Suprapubic skin (tissue), 4 donors: ENCODE results near the gene POLR2A. TPM values are rescaled to one million over a fixed set of nuclear protein-coding genes. Genes with fewer than 3 reads are reported as not detected.

Experiments
- DNase-seq, 2 donors: peaks; one replicate each; pipeline ENCODE4 v3.0.0-alpha.2; 2019; ENCODE audit warnings: low spot score in 2 of 2
- H3K27ac ChIP-seq: fragments of 200-600 bp; sonication (generic); one replicate; pipeline ENCODE4 v1.5.1; 2019
- H3K27me3 ChIP-seq: fragments of 200-600 bp; sonication (generic); one replicate; pipeline ENCODE4 v1.5.1; 2019
- H3K36me3 ChIP-seq: fragments of 200-600 bp; sonication (generic); one replicate; pipeline ENCODE4 v1.5.1; 2019
- H3K4me1 ChIP-seq: fragments of 200-600 bp; sonication (generic); one replicate; pipeline ENCODE4 v1.5.1; 2019
- H3K4me3 ChIP-seq: fragments of 200-600 bp; sonication (generic); one replicate; pipeline ENCODE4 v1.5.1; 2019; ENCODE audit warnings: mild to moderate bottlenecking
- H3K9me3 ChIP-seq: fragments of 200-600 bp; sonication (generic); one replicate; pipeline ENCODE4 v1.5.1; 2019
- EP300 ChIP-seq: sonication (generic); formaldehyde crosslinking; IDR thresholded peaks from one replicate; pipeline ENCODE4 v1.6.1; 2017; ENCODE audit warnings: antibody characterized with exemption
- POLR2A ChIP-seq, 2 donors: fragments of 450-650 bp; IDR thresholded peaks; one replicate each; pipeline ENCODE4 v1.6.1; 2017; ENCODE audit warnings: antibody characterized with exemption in 2 of 2, mild to moderate bottlenecking in 2 of 2, moderate library complexity in 2 of 2
- POLR2AphosphoS5 ChIP-seq, 3 donors: sonication (generic); formaldehyde crosslinking; IDR thresholded peaks; one replicate each; pipeline ENCODE4 v1.6.1; 2017; ENCODE audit warnings: antibody characterized with exemption in 3 of 3
- WGBS: methylation state at CpG from one replicate; pipeline ENCODE4 v1.1.5; 2018; 5-methylcytosine and 5-hydroxymethylcytosine counted together
- total RNA-seq, 4 donors: library from RNA; depleted of rRNA; stranded (reverse); fragments of >200 nt; gene quantifications; one replicate each; pipeline ENCODE4 v1.1.0, GENCODE V29; 2016
- TF ChIP-seq, protein P1 (sequence below), 2 donors: fragments of 200-600 bp in 1 of 2; fragments of 450-650 bp in 1 of 2; sonication (generic) in 1 of 2; IDR thresholded peaks; one replicate each; pipeline ENCODE4 v1.5.1; 2016 to 2019; ENCODE audit warnings: antibody characterized with exemption in 2 of 2, mild to moderate bottlenecking in 1 of 2, moderate library complexity in 1 of 2

The POLR2A gene
- total RNA-seq, 4 donors from 2014 or later, result 104 to 194 (median 140) TPM

GRCh38 chr17:7538050-7538449, 53.9 kb downstream of the POLR2A start:
- DNase-seq, result no peak
- Histone ChIP-seq H3K4me1 (no peaks in the 10 kb centered on the region), H3K27me3 (no peaks in the 10 kb centered on the region), H3K4me3 (no peak overlapping the region), H3K27ac (no peak overlapping the region), H3K36me3 (no peaks in the 10 kb centered on the region), H3K9me3 (no peaks in the 10 kb centered on the region)
- WGBS, result 59% methylated on average over 3 of the region's 3 CpGs
- no peak for TF ChIP-seq EP300
- no peak for TF ChIP-seq POLR2AphosphoS5 (IDR thresholded peaks at IDR 0.05)
- no peak for TF ChIP-seq POLR2A (IDR thresholded peaks at IDR 0.05)
- TF ChIP-seq, protein P1, sequence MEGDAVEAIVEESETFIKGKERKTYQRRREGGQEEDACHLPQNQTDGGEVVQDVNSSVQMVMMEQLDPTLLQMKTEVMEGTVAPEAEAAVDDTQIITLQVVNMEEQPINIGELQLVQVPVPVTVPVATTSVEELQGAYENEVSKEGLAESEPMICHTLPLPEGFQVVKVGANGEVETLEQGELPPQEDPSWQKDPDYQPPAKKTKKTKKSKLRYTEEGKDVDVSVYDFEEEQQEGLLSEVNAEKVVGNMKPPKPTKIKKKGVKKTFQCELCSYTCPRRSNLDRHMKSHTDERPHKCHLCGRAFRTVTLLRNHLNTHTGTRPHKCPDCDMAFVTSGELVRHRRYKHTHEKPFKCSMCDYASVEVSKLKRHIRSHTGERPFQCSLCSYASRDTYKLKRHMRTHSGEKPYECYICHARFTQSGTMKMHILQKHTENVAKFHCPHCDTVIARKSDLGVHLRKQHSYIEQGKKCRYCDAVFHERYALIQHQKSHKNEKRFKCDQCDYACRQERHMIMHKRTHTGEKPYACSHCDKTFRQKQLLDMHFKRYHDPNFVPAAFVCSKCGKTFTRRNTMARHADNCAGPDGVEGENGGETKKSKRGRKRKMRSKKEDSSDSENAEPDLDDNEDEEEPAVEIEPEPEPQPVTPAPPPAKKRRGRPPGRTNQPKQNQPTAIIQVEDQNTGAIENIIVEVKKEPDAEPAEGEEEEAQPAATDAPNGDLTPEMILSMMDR (IDR thresholded peaks at IDR 0.05), result no peak

GRCh38 chr17:7538891-7539545, 54.9 kb downstream of the POLR2A start:
- no peak overlapping the region for H3K27ac ChIP-seq
- no peak overlapping the region for H3K4me3 ChIP-seq
- H3K4me1 ChIP-seq, result no peaks in the 10 kb centered on the region
- TF ChIP-seq EP300, result no peak
- TF ChIP-seq POLR2AphosphoS5 (IDR thresholded peaks at IDR 0.05), result no peak
- TF ChIP-seq, protein P1 (IDR thresholded peaks at IDR 0.05), result no peak
- no peak for TF ChIP-seq POLR2A (IDR thresholded peaks at IDR 0.05)
- no peaks in the 10 kb centered on the region for H3K9me3 ChIP-seq
- 69% methylated on average over 8 of the region's 11 CpGs for WGBS
- DNase-seq, result no peak
- no peaks in the 10 kb centered on the region for H3K36me3 ChIP-seq
- H3K27me3 ChIP-seq, result no peaks in the 10 kb centered on the region

- no peaks in the 10 kb centered on the region for H3K36me3 ChIP-seq
- H3K4me1 ChIP-seq, result no peaks in the 10 kb centered on the region
- no peaks in the 10 kb centered on the region for H3K27me3 ChIP-seq
- 94% methylated on average over 9 of the region's 9 CpGs for WGBS
- TF ChIP-seq, protein P1 (IDR thresholded peaks at IDR 0.05), result no peak
- TF ChIP-seq EP300 (no peak), POLR2A (IDR thresholded peaks at IDR 0.05) (no peak), POLR2AphosphoS5 (IDR thresholded peaks at IDR 0.05) (no peak)
- no peak for DNase-seq
- no peaks in the 10 kb centered on the region for H3K9me3 ChIP-seq
- H3K27ac ChIP-seq, result no peak overlapping the region
- H3K4me3 ChIP-seq, result no peak overlapping the region
These were observed 57.0 kb downstream of the POLR2A start for GRCh38 chr17:7541074-7541621.

GRCh38 chr17:7544911-7545310, 60.7 kb downstream of the POLR2A start:
- TF ChIP-seq POLR2A (IDR thresholded peaks at IDR 0.05) (no peak), POLR2AphosphoS5 (IDR thresholded peaks at IDR 0.05) (no peak), EP300 (no peak)
- TF ChIP-seq, protein P1 (IDR thresholded peaks at IDR 0.05), result no peak
- no peak overlapping the region for H3K27ac ChIP-seq
- H3K27me3 ChIP-seq, result no peaks in the 10 kb centered on the region
- no peak overlapping the region for H3K4me3 ChIP-seq
- DNase-seq, result no peak
- WGBS, result 82% methylated on average over 6 of the region's 6 CpGs
- H3K9me3 ChIP-seq, result no peaks in the 10 kb centered on the region
- H3K36me3 ChIP-seq, result no peaks in the 10 kb centered on the region
- H3K4me1 ChIP-seq, result peaks cover 19% of the 10 kb centered on the region

DNA sequence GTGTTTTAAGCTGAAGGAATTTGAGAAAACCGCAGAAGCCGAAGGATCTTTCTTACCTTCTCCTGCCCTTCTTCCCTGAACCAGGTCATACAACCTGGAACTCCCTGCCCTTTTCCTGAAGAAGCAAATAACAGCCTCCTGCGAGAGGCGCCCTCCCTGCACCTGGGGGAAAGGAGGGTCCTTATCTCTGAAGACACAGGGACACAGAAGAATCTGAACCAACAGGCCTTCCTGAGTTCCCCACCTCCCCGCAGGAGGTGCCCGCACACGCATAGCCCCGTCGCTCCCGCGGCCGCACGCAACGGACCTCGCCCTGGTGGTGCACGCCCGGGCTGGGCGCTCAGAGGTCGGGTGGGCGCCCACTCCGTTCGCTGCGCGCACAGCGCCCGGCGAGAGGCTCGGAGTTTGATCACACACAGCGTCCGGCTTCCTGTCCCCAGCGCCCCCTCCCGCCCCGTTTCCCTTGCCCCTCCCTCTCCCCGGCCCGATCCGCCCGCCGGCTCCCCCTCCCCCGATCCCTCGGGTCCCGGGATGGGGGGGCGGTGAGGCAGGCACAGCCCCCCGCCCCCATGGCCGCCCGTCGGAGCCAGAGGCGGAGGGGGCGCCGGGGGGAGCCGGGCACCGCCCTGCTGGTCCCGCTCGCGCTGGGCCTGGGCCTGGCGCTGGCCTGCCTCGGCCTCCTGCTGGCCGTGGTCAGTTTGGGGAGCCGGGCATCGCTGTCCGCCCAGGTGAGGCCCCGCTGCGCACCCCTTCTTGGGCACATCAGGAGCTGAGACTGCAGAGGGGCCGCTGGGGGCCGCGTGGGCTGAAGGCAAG, 64.6 kb downstream of the POLR2A start, which contains the start of gene TNFSF12:
TSS of gene TNFSF12 (plus strand) at position 474 of the 816 bp plus-strand sequence. CDS start at position 570, 96 bp downstream.
- Histone ChIP-seq H3K27me3 (no peaks in the 10 kb centered on the region), H3K27ac (peak within 1 kb of the TSS; percentile 78), H3K4me3 (peak within 1 kb of the TSS; percentile 68), H3K4me1 (peaks cover 24% of the 10 kb centered on the region), H3K36me3 (peaks cover 9% of the 10 kb centered on the region), H3K9me3 (no peaks in the 10 kb centered on the region)
- WGBS, result 2% methylated on average over 21 of the region's 65 CpGs
- TF ChIP-seq POLR2AphosphoS5 (IDR thresholded peaks at IDR 0.05) (no peak), POLR2A (IDR thresholded peaks at IDR 0.05) (no peak), EP300 (no peak)
- TF ChIP-seq, protein P1 (IDR thresholded peaks at IDR 0.05), result no peak
- peak in 1 of 2 donors; percentile 84 for DNase-seq
